ENCODE results near the gene GBP1. TPM values are rescaled to one million over a fixed set of nuclear protein-coding genes. Genes with fewer than 3 reads are reported as not detected.

Gene GBP1
- total and polyA plus RNA-seq, 2 donors (not counting 1 experiment from before 2014, with no cell fraction given): 4.7 to 9.4 TPM

GRCh38 chr1:89042491-89042890, 22.5 kb downstream of the GBP1 start:
- H2AFZ ChIP-seq (ENCODE audit: insufficient read depth, low read depth, low read length, poor library complexity, severe bottlenecking): no peak overlapping the region
- WGBS (ENCODE audit: insufficient coverage): 100% methylated on average over 7 of the region's 7 CpGs
- H3K4me3 ChIP-seq (ENCODE audit: control extremely low read depth in 1 of 5, extremely low read depth in 1 of 5, insufficient read depth in 1 of 5, low read depth in 2 of 5, low read length in 4 of 5): no peak overlapping the region
- H3K36me3 ChIP-seq (replicated peaks in 1 of 2; ENCODE audit: control extremely low read depth in 1 of 2, control insufficient read depth in 1 of 2, extremely low read depth in 1 of 2, insufficient read depth in 2 of 2, low read length in 1 of 2): no peaks in the 10 kb centered on the region
- H3K27me3 Mint-ChIP-seq: no peaks in the 10 kb centered on the region
- H3K79me2 ChIP-seq (ENCODE audit: control insufficient read depth, insufficient read depth, low read length): no peaks in the 10 kb centered on the region
- intact Hi-C loops (cut with micrococcal nuclease): no loop called here
- no peak overlapping the region for H3K4me2 ChIP-seq (replicated peaks; ENCODE audit: low read depth, low read length, poor library complexity, severe bottlenecking)
- H3K27ac ChIP-seq (ENCODE audit: low read length in 2 of 2): no peak overlapping the region
- DNase-seq (no peak), ATAC-seq (ENCODE audit: low read depth) (no peak)
- peaks cover 0 to 17% (median 7%) of the 10 kb centered on the region in 3 donors for H3K9me3 ChIP-seq (ENCODE audit: control extremely low read depth in 1 of 3, control insufficient read depth in 2 of 3, insufficient read depth in 1 of 3, low read length in 2 of 3)
- peaks cover 10% of the 10 kb centered on the region for H3K4me1 Mint-ChIP-seq
- H3K9ac ChIP-seq (ENCODE audit: low read length): no peak overlapping the region
- H3K27me3 ChIP-seq (replicated peaks in 1 of 4; ENCODE audit: control extremely low read depth in 1 of 4, control insufficient read depth in 3 of 4, insufficient read depth in 4 of 4, low read length in 3 of 4): no peaks in the 10 kb centered on the region
- ChIA-PET CTCF (interaction anchor here (0.9 kb wide), 1 partner anchor 47 kb away, joined by 4 read pairs; no protein-coding TSS in a partner anchor), POLR2A (interaction anchor here (0.8 kb wide), 1 partner anchor 21 kb away, joined by 3 read pairs; no protein-coding TSS in a partner anchor)
- no peaks in the 10 kb centered on the region for H4K20me1 ChIP-seq (ENCODE audit: control insufficient read depth, insufficient read depth, low read length, poor library complexity, severe bottlenecking)
- no peak overlapping the region for H3K4me3 Mint-ChIP-seq
- H3K9me3 Mint-ChIP-seq (ENCODE audit: insufficient read depth): no peaks in the 10 kb centered on the region
- H3K4me1 ChIP-seq (ENCODE audit: control insufficient read depth in 2 of 2, insufficient read depth in 2 of 2, low read length in 2 of 2): no peaks in the 10 kb centered on the region
- no peak for TF ChIP-seq CTCF (IDR thresholded peaks at IDR 0.05)
- no peak for TF ChIP-seq EZH2 (IDR thresholded peaks at IDR 0.05; ENCODE audit: borderline replicate concordance, insufficient read depth, low read depth, low read length, poor library complexity, severe bottlenecking)
- no peak overlapping the region for H3K27ac Mint-ChIP-seq

- peaks cover 0 to 3% of the 10 kb centered on the region in 2 donors for H3K4me1 ChIP-seq (ENCODE audit: control insufficient read depth in 2 of 2, insufficient read depth in 2 of 2, low read length in 2 of 2)
- no peak for TF ChIP-seq CTCF (IDR thresholded peaks at IDR 0.05)
- no peak for TF ChIP-seq EZH2 (IDR thresholded peaks at IDR 0.05; ENCODE audit: borderline replicate concordance, insufficient read depth, low read depth, low read length, poor library complexity, severe bottlenecking)
- Mint-ChIP-seq H3K4me3 (no peak overlapping the region), H3K9me3 (ENCODE audit: insufficient read depth) (no peaks in the 10 kb centered on the region), H3K27ac (no peak overlapping the region), H3K4me1 (peaks cover 14% of the 10 kb centered on the region), H3K27me3 (no peaks in the 10 kb centered on the region)
- H2AFZ ChIP-seq (ENCODE audit: insufficient read depth, low read depth, low read length, poor library complexity, severe bottlenecking): no peak overlapping the region
- no peaks in the 10 kb centered on the region for H3K27me3 ChIP-seq (replicated peaks in 1 of 4; ENCODE audit: control extremely low read depth in 1 of 4, control insufficient read depth in 3 of 4, insufficient read depth in 4 of 4, low read length in 3 of 4)
- ChIA-PET CTCF (no interaction called here), POLR2A (no interaction called here)
- H3K36me3 ChIP-seq (replicated peaks in 1 of 2; ENCODE audit: control extremely low read depth in 1 of 2, control insufficient read depth in 1 of 2, extremely low read depth in 1 of 2, insufficient read depth in 2 of 2, low read length in 1 of 2): no peaks in the 10 kb centered on the region
- intact Hi-C loops (cut with micrococcal nuclease): no loop called here
- H3K4me3 ChIP-seq (ENCODE audit: control extremely low read depth in 1 of 5, extremely low read depth in 1 of 5, insufficient read depth in 1 of 5, low read depth in 2 of 5, low read length in 4 of 5): no peak overlapping the region
- peaks cover 0 to 17% (median 7%) of the 10 kb centered on the region in 3 donors for H3K9me3 ChIP-seq (ENCODE audit: control extremely low read depth in 1 of 3, control insufficient read depth in 2 of 3, insufficient read depth in 1 of 3, low read length in 2 of 3)
- H3K79me2 ChIP-seq (ENCODE audit: control insufficient read depth, insufficient read depth, low read length): no peaks in the 10 kb centered on the region
- H3K4me2 ChIP-seq (replicated peaks; ENCODE audit: low read depth, low read length, poor library complexity, severe bottlenecking): no peak overlapping the region
- H4K20me1 ChIP-seq (ENCODE audit: control insufficient read depth, insufficient read depth, low read length, poor library complexity, severe bottlenecking): no peaks in the 10 kb centered on the region
- no peak for DNase-seq
- no peak for ATAC-seq (ENCODE audit: low read depth)
- no peak overlapping the region for H3K9ac ChIP-seq (ENCODE audit: low read length)
- WGBS (ENCODE audit: insufficient coverage): no CpG with 5 or more reads among the region's 1 CpG
- no peak overlapping the region for H3K27ac ChIP-seq (ENCODE audit: low read length in 2 of 2)
Measured at GRCh38 chr1:89041721-89042120, 23.3 kb downstream of the GBP1 start.
